Measurements from ENCODE around the gene NMU.
"Not testable (repeated sequence)": the region's sequence is repeated elsewhere in the genome, so short reads cannot be mapped to it uniquely, and the experiment has no call there.

The NMU gene

DNA sequence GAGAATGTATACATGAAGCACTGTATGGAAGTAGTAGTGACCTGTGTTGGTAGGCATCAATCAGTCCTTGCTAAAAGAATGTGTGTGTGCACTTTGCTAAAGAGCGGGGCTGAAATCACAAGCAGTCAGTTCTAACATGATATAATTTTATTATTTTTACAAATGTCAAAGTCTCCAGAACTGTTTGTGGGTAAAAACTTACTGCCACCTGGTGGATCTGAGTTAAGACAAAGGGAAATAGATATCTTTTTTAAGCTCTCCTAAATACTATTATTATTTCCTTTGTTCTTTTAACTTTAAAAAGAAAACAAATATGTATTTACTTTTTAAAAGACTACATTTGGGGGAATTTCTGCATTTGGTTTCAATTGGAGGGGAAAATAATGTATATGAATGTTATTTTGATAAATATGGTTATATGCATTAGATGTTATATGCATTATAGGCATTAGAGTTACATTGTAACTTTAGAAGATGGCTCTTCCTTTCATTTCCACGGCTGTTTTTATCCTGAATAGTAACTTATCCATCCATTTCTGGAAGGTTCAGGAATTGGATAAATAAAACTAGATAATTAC is 81.6 kb downstream of the NMU start:
- peaks cover 4% of the 10 kb centered on the region for H3K9me3 Mint-ChIP-seq
- H3K4me1 Mint-ChIP-seq = peaks cover 17% of the 10 kb centered on the region
- peaks cover 20% of the 10 kb centered on the region for H3K27me3 Mint-ChIP-seq
- DNase-seq (no peak), ATAC-seq (no peak)
- H3K27ac Mint-ChIP-seq = no peak overlapping the region
- no peak overlapping the region for H3K4me3 Mint-ChIP-seq
- H3K36me3 Mint-ChIP-seq (ENCODE audit: low read depth) = peaks cover 4% of the 10 kb centered on the region

DNA sequence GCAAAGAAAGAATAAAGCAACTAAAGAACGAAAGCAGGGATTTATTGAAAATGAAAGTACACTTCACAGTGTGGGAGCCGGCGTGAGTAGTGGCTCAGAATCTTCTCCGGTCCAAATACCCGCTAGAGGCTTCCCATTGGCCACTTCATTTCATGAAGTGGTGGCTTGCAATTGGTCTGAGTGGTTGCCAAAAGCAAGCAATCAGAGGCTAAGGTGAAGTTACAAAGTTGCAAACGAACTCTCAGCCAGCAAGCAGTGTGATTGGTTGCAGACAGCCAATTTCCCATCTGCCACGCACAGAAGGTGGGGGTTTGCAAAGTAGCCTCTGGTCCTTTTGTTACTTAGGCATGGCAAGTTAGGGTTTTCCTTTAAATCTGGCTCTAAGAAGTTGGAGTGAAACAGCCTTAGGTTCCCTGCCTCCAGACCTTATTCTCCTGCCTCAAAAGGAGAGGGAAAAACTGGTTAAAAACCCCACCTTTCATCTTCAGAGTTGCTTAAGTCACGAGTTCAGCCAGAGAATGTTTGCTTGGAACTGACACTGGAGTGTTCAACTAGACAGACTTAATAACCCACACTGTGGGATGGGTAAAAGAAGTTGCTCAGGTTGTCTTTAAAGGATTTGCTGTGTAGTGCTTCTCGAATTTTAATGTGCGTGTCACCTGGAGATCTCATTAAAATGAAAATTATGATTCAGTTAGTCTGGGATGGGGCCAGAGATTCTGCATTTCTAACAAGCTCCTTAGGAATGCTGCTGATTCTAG is 82.5 kb downstream of the NMU start:
- ATAC-seq (peak; percentile 37), DNase-seq (no peak)
- peaks cover 4% of the 10 kb centered on the region for H3K9me3 Mint-ChIP-seq
- H3K27ac Mint-ChIP-seq = no peak overlapping the region
- peaks cover 4% of the 10 kb centered on the region for H3K36me3 Mint-ChIP-seq (ENCODE audit: low read depth)
- H3K4me1 Mint-ChIP-seq = peaks cover 25% of the 10 kb centered on the region
- peaks cover 17% of the 10 kb centered on the region for H3K27me3 Mint-ChIP-seq
- H3K4me3 Mint-ChIP-seq = no peak overlapping the region

DNA sequence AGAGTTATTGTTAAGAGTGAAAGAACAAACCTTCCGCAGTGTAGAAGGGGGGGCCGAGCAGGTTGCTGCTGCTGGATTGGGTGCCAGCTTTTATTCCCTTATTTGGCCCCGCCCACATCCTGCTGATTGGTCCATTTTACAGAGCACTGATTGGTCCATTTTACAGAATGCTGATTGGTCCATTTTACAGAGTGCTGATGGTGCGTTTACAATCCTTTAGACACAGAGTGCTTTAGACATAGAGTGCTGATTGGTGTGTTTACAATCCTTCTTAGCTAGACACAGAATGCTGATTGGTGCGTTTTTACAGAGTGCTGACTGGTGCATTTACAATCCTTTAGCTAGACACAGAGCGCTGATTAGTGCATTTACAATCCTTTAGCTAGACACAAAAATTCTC is 84.1 kb downstream of the NMU start:
- H3K9me3 Mint-ChIP-seq; H3K4me3 Mint-ChIP-seq; DNase-seq; H3K27me3 Mint-ChIP-seq; H3K36me3 Mint-ChIP-seq (ENCODE audit: low read depth); ATAC-seq; H3K27ac Mint-ChIP-seq: not testable (repeated sequence)
- H3K4me1 Mint-ChIP-seq = peaks cover 39% of the 10 kb centered on the region

DNA sequence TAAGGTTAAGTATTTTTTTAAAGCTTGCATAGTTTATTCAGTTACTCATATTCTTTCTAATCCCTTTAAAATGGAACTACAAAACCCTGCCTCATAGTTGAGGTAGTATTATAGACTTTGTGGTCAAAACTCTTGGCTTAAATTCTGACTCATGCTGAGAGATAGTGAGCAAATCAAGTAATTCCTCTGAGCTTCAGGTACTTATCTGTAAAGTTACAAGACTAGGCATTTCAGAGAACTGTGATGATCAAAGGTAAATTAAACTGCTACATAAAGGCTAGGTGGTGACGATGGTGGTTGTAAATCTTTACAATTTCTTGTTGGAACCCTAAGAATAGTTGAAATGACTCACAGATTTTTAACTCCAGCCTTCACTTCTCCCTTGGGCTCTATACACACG is 86.2 kb downstream of the NMU start:
- DNase-seq (no peak), ATAC-seq (peak; percentile 57)
- H3K4me3 Mint-ChIP-seq = peak overlapping the region; percentile 5
- H3K27ac Mint-ChIP-seq = peak overlapping the region; percentile 85
- H3K4me1 Mint-ChIP-seq = peaks cover 42% of the 10 kb centered on the region
- H3K36me3 Mint-ChIP-seq (ENCODE audit: low read depth) = no peaks in the 10 kb centered on the region
- H3K27me3 Mint-ChIP-seq = peaks cover 4% of the 10 kb centered on the region
- H3K9me3 Mint-ChIP-seq = no peaks in the 10 kb centered on the region

DNA sequence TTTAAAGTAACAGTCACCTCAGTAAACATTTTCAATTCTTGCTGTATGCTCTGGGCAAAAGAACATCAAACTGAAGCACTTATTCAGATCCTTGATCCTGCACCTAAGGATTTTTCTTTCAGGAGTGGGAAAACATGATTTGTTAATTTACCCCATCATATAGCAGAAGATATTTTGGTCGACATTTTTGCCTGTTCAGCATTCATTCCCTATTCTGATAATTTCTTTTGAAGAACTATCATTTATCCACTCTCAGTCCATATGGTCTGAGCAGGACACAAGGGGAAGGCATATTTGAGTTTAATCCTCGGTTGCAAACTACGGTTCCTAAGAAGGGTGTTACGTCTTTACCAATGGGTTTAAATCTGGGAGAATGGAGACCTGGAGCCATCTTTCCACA is 88.2 kb downstream of the NMU start:
- ATAC-seq (no peak), DNase-seq (no peak)
- Mint-ChIP-seq H3K36me3 (ENCODE audit: low read depth) (no peaks in the 10 kb centered on the region), H3K9me3 (no peaks in the 10 kb centered on the region), H3K4me3 (peak overlapping the region; percentile 87), H3K4me1 (peaks cover 58% of the 10 kb centered on the region), H3K27me3 (peaks cover 2% of the 10 kb centered on the region), H3K27ac (peak overlapping the region; percentile 42)

DNA sequence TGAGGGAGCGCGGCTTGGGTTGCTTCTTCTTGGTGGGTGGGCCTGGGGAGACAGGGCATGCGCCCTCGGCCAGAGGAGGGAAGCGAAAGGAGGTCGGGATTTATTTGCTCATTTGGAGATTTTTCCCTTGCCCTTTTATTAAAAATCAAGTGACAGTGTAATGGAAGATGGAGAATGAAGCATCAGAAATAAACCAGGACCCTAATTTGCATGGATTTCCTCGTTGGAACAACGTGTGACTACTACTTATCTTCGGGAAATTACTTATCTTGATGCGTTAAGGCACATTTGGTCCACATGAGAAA is 88.7 kb downstream of the NMU start:
- H3K27me3 Mint-ChIP-seq = peaks cover 2% of the 10 kb centered on the region
- H3K4me3 Mint-ChIP-seq = peak overlapping the region; percentile 87
- ATAC-seq (no peak), DNase-seq (no peak)
- H3K27ac Mint-ChIP-seq = peak overlapping the region; percentile 73
- H3K36me3 Mint-ChIP-seq (ENCODE audit: low read depth) = no peaks in the 10 kb centered on the region
- H3K9me3 Mint-ChIP-seq = no peaks in the 10 kb centered on the region
- peaks cover 59% of the 10 kb centered on the region for H3K4me1 Mint-ChIP-seq

DNA sequence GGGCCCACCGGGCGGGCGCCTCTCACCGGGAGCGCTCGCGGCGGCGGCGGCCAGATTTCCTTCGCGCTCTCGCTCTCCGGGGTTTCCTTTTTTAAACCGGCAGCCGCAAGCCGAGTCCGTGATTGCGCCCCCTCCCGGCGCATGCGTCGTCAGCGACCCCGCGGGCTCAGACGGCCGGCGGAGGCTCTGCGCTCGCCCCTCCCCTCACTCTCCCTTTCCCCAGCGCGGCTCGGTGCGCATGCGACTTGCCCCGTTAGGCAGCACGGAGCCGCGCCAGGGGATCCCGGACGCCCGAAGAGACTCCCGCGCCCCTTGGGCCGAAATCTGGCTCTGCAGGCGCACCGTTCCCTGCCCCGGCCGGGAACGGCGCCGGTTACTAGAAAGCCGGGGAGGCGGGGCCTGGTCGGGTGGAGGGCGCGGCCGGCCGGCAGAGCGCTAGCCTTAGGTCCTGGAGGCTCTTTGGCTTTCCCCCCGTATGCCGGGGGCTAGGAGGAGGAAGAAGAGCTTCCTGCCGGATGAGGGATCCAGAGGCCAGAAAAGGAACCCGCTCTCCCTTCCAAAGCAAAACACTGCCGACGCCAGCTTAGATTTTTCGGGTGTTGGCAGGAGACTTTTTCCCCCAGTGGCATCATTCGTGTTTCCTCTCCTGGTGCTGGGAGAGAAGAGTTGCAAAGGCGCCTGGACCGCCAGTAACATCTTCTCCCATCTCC is 89.2 kb downstream of the NMU start, which contains the start of gene CLOCK:
Gene CLOCK, minus strand, starts transcription at position 154 of the 710 bp plus-strand sequence. CDS start 64,124 bp downstream, outside the sequence.
- DNase-seq (peak; percentile 85), ATAC-seq (peak; percentile 70)
- Mint-ChIP-seq H3K27me3 (peaks cover 2% of the 10 kb centered on the region), H3K36me3 (ENCODE audit: low read depth) (no peaks in the 10 kb centered on the region), H3K9me3 (no peaks in the 10 kb centered on the region), H3K27ac (peak within 1 kb of the TSS; percentile 87), H3K4me1 (peaks cover 61% of the 10 kb centered on the region), H3K4me3 (peak within 1 kb of the TSS; percentile 87)

DNA sequence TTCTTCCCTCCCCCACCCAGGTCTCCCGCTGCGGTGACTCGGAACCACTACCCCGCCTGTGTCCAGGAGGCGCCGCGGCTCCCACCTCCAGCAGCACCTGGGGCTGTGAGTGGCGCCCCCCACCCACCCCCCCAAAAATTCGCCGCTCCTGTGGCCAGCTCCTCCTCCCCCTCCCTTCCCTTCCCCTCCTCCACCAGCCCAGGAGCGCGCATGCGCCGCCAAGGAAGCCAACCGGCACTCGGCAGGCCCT is 89.7 kb downstream of the NMU start:
- H3K9me3 Mint-ChIP-seq = no peaks in the 10 kb centered on the region
- ATAC-seq (peak; percentile 51), DNase-seq (no peak)
- H3K36me3 Mint-ChIP-seq (ENCODE audit: low read depth) = no peaks in the 10 kb centered on the region
- peaks cover 66% of the 10 kb centered on the region for H3K4me1 Mint-ChIP-seq
- H3K27me3 Mint-ChIP-seq = peaks cover 2% of the 10 kb centered on the region
- peak overlapping the region; percentile 87 for H3K4me3 Mint-ChIP-seq
- H3K27ac Mint-ChIP-seq = peak overlapping the region; percentile 73

DNA sequence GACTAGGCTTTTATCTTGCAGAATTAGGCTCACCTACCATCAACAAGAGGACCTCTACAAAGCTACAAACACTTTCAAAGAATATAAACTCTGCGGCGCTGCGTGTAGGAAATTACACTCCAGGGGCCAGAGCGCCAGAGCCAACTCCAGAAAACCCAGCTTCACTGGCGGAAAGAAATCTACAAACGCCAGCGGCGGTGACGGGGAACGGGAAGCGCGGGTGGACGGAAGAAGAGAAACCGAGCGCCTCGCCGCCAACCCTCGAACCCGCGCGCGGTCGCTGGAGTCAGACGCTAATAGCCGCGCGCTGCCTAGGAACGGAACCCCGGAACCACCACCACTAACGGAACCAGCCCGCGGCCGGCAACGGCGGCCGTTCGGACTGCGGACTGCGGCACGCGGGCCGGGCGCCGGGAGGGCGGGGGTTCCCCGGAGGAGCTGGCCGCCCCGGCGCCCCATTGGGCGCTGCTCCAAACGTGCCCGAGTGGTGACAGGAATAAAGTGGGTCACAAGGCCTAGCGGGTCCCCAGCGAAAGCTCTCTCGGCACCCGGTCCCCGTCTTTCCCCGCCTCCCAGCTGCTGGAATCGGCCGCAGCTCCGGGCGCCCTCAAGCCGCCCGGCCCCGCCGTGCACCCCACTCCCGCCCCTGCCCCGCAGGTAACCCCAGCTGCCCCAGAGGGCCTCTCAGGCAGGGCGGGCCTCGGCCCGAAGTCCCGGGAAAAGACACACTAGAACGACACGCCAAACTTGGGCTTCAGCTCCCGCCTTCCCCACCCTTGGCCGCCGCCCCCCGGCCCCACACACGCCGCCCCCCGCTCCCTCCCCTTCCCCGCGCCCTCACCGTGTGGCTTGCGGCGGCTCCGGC is 90.2 kb downstream of the NMU start:
- ATAC-seq (peak; percentile 47), DNase-seq (peak; percentile 69)
- Mint-ChIP-seq H3K27me3 (peaks cover 2% of the 10 kb centered on the region), H3K9me3 (no peaks in the 10 kb centered on the region), H3K4me3 (peak overlapping the region; percentile 87), H3K36me3 (ENCODE audit: low read depth) (no peaks in the 10 kb centered on the region), H3K27ac (peak overlapping the region; percentile 87), H3K4me1 (peaks cover 66% of the 10 kb centered on the region)

All from activated naive CD8-positive, alpha-beta T cell treated with anti-CD3 and anti-CD28 coated beads, Interleukin-2, amount 50 U/mL, for 24 hours (primary cell).